GM23338 (cell line): Measurements from ENCODE around the gene BLOC1S3. TPM values are rescaled to one million over a fixed set of nuclear protein-coding genes. Genes with fewer than 3 reads are reported as not detected.

ENCODE experiments used
- ATAC-seq: fragments of 200-7000 bp; cut with Tn5 transposase; 3 replicates; pipeline ENCODE4 v1.9.1; 2020
- DNase-seq: peaks from one replicate; pipeline ENCODE4 v3.0.0-alpha.2; 2015; ENCODE audit warnings: low spot score
- H2AFZ ChIP-seq: fragments of 200-600 bp; sonication (generic); 2 replicates; pipeline ENCODE4 v1.8.0; 2016; ENCODE audit warnings: antibody characterized with exemption, mild to moderate bottlenecking, moderate library complexity
- H3F3A ChIP-seq: fragments of 200-600 bp; sonication (generic); replicated peaks from 2 replicates; pipeline ENCODE4 v1.8.0; 2017; ENCODE audit warnings: antibody characterized with exemption, mixed run types, low read depth
- H3K27ac ChIP-seq: fragments of 200-600 bp; sonication (generic); 2 replicates; pipeline ENCODE4 v1.6.1; 2016; ENCODE audit warnings: low read depth
- H3K27me3 ChIP-seq: fragments of 200-600 bp; sonication (generic); 2 replicates; pipeline ENCODE4 v1.8.0; 2016; ENCODE audit warnings: mild to moderate bottlenecking, mixed run types, moderate library complexity; ENCODE audit not compliant: insufficient read depth
- H3K36me3 ChIP-seq: fragments of 200-600 bp; sonication (generic); 2 replicates; pipeline ENCODE4 v1.8.0; 2016; ENCODE audit warnings: mild to moderate bottlenecking; ENCODE audit not compliant: insufficient read depth
- H3K4me1 ChIP-seq: fragments of 200-600 bp; sonication (generic); 2 replicates; pipeline ENCODE4 v1.8.0; 2016; ENCODE audit warnings: mild to moderate bottlenecking, moderate library complexity; ENCODE audit not compliant: insufficient read depth
- H3K4me2 ChIP-seq: fragments of 200-600 bp; sonication (generic); 2 replicates; pipeline ENCODE4 v1.7.1; 2017; ENCODE audit warnings: mixed run types
- H3K4me3 ChIP-seq: fragments of 200-600 bp; sonication (generic); 2 replicates; pipeline ENCODE4 v1.6.1; 2016; ENCODE audit warnings: mixed run types
- H3K79me2 ChIP-seq: fragments of 200-600 bp; sonication (generic); replicated peaks from 2 replicates; pipeline ENCODE4 v1.8.0; 2017; ENCODE audit warnings: mild to moderate bottlenecking; ENCODE audit not compliant: insufficient read depth
- H3K9me2 ChIP-seq: fragments of 200-600 bp; sonication (generic); 2 replicates; pipeline ENCODE4 v1.8.0; 2017; ENCODE audit not compliant: insufficient read depth
- H4K20me1 ChIP-seq: fragments of 200-600 bp; sonication (generic); replicated peaks from 2 replicates; pipeline ENCODE4 v1.8.0; 2017; ENCODE audit warnings: mild to moderate bottlenecking; ENCODE audit not compliant: insufficient read depth
- H3K27ac Mint-ChIP-seq: 2 replicates; pipeline ENCODE4 v1.8.0; 2020; ENCODE audit warnings: inconsistent platforms, mild to moderate bottlenecking, moderate library complexity, mixed read lengths
- H3K27me3 Mint-ChIP-seq: 3 replicates; pipeline ENCODE4 v1.8.0; 2022; ENCODE audit warnings: low read depth, mild to moderate bottlenecking, moderate library complexity, mixed read lengths, inconsistent platforms; ENCODE audit not compliant: insufficient read depth, poor library complexity
- H3K36me3 Mint-ChIP-seq: 3 replicates; pipeline ENCODE4 v1.8.0; 2021; ENCODE audit warnings: low read depth, mild to moderate bottlenecking, inconsistent platforms, moderate library complexity, mixed read lengths
- H3K4me1 Mint-ChIP-seq: 3 replicates; pipeline ENCODE4 v1.8.0; 2020; ENCODE audit warnings: mild to moderate bottlenecking, inconsistent platforms, mixed read lengths
- H3K4me3 Mint-ChIP-seq: 3 replicates; pipeline ENCODE4 v1.8.0; 2021; ENCODE audit warnings: moderate library complexity, mild to moderate bottlenecking, inconsistent platforms, mixed read lengths
- H3K9me3 Mint-ChIP-seq: 3 replicates; pipeline ENCODE4 v1.8.0; 2020; ENCODE audit warnings: moderate library complexity, mild to moderate bottlenecking, inconsistent platforms, mixed read lengths
- EZH2 ChIP-seq: fragments of 200-600 bp; sonication (generic); IDR thresholded peaks from one replicate; pipeline ENCODE4 v1.8.0; 2017; ENCODE audit warnings: antibody characterized with exemption, mild to moderate bottlenecking, low read depth; ENCODE audit not compliant: unreplicated experiment
- JUNB ChIP-seq: IDR thresholded peaks from one replicate; pipeline ENCODE4 v1.6.1; 2016; ENCODE audit warnings: antibody characterized with exemption; ENCODE audit not compliant: unreplicated experiment
- NANOG ChIP-seq: IDR thresholded peaks from 2 replicates; pipeline ENCODE4 v1.6.1; 2016; ENCODE audit warnings: antibody characterized with exemption, borderline replicate concordance
- POLR2AphosphoS5 ChIP-seq: IDR thresholded peaks from 2 replicates; pipeline ENCODE4 v1.6.1; 2016; ENCODE audit warnings: antibody characterized with exemption, low read depth
- STAT1 ChIP-seq: IDR thresholded peaks from one replicate; pipeline ENCODE4 v1.6.1; 2016; ENCODE audit warnings: antibody characterized with exemption; ENCODE audit not compliant: unreplicated experiment
- ZNF114 ChIP-seq: fragments of 250-450 bp; sonication (Bioruptor Pico); IDR thresholded peaks from 2 replicates; pipeline ENCODE4 v1.5.0; 2020; ENCODE audit warnings: mild to moderate bottlenecking, moderate library complexity
- polyA plus RNA-seq: library from polyadenylated mRNA; unstranded; fragments of >200 nt; fragmentation: Nextera tagmentation; extraction: Ambion mirVana; gene quantifications from 2 replicates; pipeline ENCODE4 v1.2.1, GENCODE V29; 2016
- total RNA-seq: library from RNA; depleted of rRNA; stranded (reverse); fragments of >200 nt; shearing (Covaris generic); gene quantifications from 2 replicates; pipeline ENCODE4 v1.2.3, GENCODE V29; 2014
- TF ChIP-seq, protein P1 (sequence below): IDR thresholded peaks from 2 replicates; pipeline ENCODE4 v1.6.1; 2016; ENCODE audit warnings: antibody characterized with exemption
- TF ChIP-seq, protein P2 (sequence below): fragments of 250-450 bp; sonication (Bioruptor Pico); IDR thresholded peaks from 2 replicates; pipeline ENCODE4 v1.5.0; 2020; ENCODE audit warnings: mild to moderate bottlenecking, moderate library complexity
- TF ChIP-seq, protein P3 (sequence below), 2 experiments: fragments of 200-600 bp in 1 of 2; sonication (generic) in 1 of 2; conservative IDR thresholded peaks; 2 replicates each; pipeline versions ENCODE4 v1.5.1 to v1.6.1; 2016 to 2017; ENCODE audit warnings: antibody characterized with exemption in 2 of 2, low read depth in 2 of 2, mild to moderate bottlenecking in 2 of 2, moderate library complexity in 1 of 2

The BLOC1S3 gene
- total and polyA plus RNA-seq, 2 experiments from 2014 or later, result 2.5 to 15.9 TPM

GRCh38 chr19:45180936-45181335 lies 2.4 kb downstream of the BLOC1S3 start:
- H3K4me1 Mint-ChIP-seq, result peaks cover 2% of the 10 kb centered on the region; the same call in 1 of the 3 replicates
- H3K4me1 ChIP-seq, result peaks cover 3% of the 10 kb centered on the region; the same call in 1 of the 2 replicates
- peaks cover 24% of the 10 kb centered on the region for H3K27me3 Mint-ChIP-seq
- peak overlapping the region; percentile 73; the same call in 2 of the 3 replicates for H3K4me3 Mint-ChIP-seq
- TF ChIP-seq EZH2 (no peak), POLR2AphosphoS5 (no peak), NANOG (no peak), STAT1 (no peak)
- TF ChIP-seq, protein P1, sequence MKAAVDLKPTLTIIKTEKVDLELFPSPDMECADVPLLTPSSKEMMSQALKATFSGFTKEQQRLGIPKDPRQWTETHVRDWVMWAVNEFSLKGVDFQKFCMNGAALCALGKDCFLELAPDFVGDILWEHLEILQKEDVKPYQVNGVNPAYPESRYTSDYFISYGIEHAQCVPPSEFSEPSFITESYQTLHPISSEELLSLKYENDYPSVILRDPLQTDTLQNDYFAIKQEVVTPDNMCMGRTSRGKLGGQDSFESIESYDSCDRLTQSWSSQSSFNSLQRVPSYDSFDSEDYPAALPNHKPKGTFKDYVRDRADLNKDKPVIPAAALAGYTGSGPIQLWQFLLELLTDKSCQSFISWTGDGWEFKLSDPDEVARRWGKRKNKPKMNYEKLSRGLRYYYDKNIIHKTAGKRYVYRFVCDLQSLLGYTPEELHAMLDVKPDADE, result no peak
- no peaks in the 10 kb centered on the region for H3K9me3 Mint-ChIP-seq
- H3K4me3 ChIP-seq, result no peak overlapping the region
- H3K27ac Mint-ChIP-seq, result no peak overlapping the region
- 0 out of 2 replicates have a peak, but pooled peaks cover 4% of the 10 kb centered on the region for H3F3A ChIP-seq
- peaks cover 6% of the 10 kb centered on the region; the same call in 1 of the 2 replicates for H3K27me3 ChIP-seq
- DNase-seq (peak; percentile 33), ATAC-seq (no peak)
- H3K79me2 ChIP-seq, result peaks cover 15% of the 10 kb centered on the region
- no peak overlapping the region for H3K27ac ChIP-seq
- no peaks in the 10 kb centered on the region for H3K36me3 ChIP-seq
- H2AFZ ChIP-seq, result no peak overlapping the region
- no peak overlapping the region for H3K4me2 ChIP-seq
- H3K9me2 ChIP-seq, result no peaks in the 10 kb centered on the region
- H3K36me3 Mint-ChIP-seq, result peaks cover 3% of the 10 kb centered on the region; the same call in 1 of the 3 replicates
- H4K20me1 ChIP-seq, result no peaks in the 10 kb centered on the region

- no peak overlapping the region for H2AFZ ChIP-seq
- peaks cover 3% of the 10 kb centered on the region; the same call in 1 of the 3 replicates for H3K36me3 Mint-ChIP-seq
- H3K9me2 ChIP-seq, result no peaks in the 10 kb centered on the region
- H3K9me3 Mint-ChIP-seq, result no peaks in the 10 kb centered on the region
- H3K4me1 ChIP-seq, result peaks cover 3% of the 10 kb centered on the region; the same call in 1 of the 2 replicates
- ATAC-seq (no peak), DNase-seq (no peak)
- no peak overlapping the region for H3K4me3 ChIP-seq
- peaks cover 6% of the 10 kb centered on the region; the same call in 1 of the 2 replicates for H3K27me3 ChIP-seq
- H3F3A ChIP-seq, result no peaks in the 10 kb centered on the region
- peaks cover 2% of the 10 kb centered on the region; the same call in 2 of the 3 replicates for H3K4me1 Mint-ChIP-seq
- no peak overlapping the region for H3K4me3 Mint-ChIP-seq
- H4K20me1 ChIP-seq, result no peaks in the 10 kb centered on the region
- no peak overlapping the region; the same call in 1 of the 2 replicates for H3K27ac Mint-ChIP-seq
- no peak overlapping the region for H3K4me2 ChIP-seq
- H3K27me3 Mint-ChIP-seq, result peaks cover 24% of the 10 kb centered on the region
- no peak overlapping the region for H3K27ac ChIP-seq
- peaks cover 9% of the 10 kb centered on the region for H3K79me2 ChIP-seq
- TF ChIP-seq NANOG, result no peak
- TF ChIP-seq, protein P2, sequence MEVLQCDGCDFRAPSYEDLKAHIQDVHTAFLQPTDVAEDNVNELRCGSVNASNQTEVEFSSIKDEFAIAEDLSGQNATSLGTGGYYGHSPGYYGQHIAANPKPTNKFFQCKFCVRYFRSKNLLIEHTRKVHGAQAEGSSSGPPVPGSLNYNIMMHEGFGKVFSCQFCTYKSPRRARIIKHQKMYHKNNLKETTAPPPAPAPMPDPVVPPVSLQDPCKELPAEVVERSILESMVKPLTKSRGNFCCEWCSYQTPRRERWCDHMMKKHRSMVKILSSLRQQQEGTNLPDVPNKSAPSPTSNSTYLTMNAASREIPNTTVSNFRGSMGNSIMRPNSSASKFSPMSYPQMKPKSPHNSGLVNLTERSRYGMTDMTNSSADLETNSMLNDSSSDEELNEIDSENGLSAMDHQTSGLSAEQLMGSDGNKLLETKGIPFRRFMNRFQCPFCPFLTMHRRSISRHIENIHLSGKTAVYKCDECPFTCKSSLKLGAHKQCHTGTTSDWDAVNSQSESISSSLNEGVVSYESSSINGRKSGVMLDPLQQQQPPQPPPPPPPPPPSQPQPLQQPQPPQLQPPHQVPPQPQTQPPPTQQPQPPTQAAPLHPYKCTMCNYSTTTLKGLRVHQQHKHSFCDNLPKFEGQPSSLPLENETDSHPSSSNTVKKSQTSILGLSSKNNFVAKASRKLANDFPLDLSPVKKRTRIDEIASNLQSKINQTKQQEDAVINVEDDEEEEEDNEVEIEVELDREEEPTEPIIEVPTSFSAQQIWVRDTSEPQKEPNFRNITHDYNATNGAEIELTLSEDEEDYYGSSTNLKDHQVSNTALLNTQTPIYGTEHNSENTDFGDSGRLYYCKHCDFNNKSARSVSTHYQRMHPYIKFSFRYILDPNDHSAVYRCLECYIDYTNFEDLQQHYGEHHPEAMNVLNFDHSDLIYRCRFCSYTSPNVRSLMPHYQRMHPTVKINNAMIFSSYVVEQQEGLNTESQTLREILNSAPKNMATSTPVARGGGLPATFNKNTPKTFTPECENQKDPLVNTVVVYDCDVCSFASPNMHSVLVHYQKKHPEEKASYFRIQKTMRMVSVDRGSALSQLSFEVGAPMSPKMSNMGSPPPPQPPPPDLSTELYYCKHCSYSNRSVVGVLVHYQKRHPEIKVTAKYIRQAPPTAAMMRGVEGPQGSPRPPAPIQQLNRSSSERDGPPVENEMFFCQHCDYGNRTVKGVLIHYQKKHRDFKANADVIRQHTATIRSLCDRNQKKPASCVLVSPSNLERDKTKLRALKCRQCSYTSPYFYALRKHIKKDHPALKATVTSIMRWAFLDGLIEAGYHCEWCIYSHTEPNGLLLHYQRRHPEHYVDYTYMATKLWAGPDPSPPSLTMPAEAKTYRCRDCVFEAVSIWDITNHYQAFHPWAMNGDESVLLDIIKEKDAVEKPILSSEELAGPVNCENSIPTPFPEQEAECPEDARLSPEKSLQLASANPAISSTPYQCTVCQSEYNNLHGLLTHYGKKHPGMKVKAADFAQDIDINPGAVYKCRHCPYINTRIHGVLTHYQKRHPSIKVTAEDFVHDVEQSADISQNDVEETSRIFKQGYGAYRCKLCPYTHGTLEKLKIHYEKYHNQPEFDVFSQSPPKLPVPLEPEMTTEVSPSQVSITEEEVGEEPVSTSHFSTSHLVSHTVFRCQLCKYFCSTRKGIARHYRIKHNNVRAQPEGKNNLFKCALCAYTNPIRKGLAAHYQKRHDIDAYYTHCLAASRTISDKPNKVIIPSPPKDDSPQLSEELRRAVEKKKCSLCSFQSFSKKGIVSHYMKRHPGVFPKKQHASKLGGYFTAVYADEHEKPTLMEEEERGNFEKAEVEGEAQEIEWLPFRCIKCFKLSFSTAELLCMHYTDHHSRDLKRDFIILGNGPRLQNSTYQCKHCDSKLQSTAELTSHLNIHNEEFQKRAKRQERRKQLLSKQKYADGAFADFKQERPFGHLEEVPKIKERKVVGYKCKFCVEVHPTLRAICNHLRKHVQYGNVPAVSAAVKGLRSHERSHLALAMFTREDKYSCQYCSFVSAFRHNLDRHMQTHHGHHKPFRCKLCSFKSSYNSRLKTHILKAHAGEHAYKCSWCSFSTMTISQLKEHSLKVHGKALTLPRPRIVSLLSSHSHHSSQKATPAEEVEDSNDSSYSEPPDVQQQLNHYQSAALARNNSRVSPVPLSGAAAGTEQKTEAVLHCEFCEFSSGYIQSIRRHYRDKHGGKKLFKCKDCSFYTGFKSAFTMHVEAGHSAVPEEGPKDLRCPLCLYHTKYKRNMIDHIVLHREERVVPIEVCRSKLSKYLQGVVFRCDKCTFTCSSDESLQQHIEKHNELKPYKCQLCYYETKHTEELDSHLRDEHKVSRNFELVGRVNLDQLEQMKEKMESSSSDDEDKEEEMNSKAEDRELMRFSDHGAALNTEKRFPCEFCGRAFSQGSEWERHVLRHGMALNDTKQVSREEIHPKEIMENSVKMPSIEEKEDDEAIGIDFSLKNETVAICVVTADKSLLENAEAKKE (CRISPR knock-in tag), result no peak
- TF ChIP-seq ZNF114, result no peak
- no peak for TF ChIP-seq JUNB
- TF ChIP-seq, protein P1, result no peak
- TF ChIP-seq, protein P3, sequence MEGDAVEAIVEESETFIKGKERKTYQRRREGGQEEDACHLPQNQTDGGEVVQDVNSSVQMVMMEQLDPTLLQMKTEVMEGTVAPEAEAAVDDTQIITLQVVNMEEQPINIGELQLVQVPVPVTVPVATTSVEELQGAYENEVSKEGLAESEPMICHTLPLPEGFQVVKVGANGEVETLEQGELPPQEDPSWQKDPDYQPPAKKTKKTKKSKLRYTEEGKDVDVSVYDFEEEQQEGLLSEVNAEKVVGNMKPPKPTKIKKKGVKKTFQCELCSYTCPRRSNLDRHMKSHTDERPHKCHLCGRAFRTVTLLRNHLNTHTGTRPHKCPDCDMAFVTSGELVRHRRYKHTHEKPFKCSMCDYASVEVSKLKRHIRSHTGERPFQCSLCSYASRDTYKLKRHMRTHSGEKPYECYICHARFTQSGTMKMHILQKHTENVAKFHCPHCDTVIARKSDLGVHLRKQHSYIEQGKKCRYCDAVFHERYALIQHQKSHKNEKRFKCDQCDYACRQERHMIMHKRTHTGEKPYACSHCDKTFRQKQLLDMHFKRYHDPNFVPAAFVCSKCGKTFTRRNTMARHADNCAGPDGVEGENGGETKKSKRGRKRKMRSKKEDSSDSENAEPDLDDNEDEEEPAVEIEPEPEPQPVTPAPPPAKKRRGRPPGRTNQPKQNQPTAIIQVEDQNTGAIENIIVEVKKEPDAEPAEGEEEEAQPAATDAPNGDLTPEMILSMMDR (conservative IDR thresholded peaks at IDR 0.05; ENCODE audit: low read depth in 2 of 2), result no peak
- TF ChIP-seq STAT1, result no peak
- no peak for TF ChIP-seq POLR2AphosphoS5
- no peaks in the 10 kb centered on the region for H3K36me3 ChIP-seq
Observed at GRCh38 chr19:45182758-45183157, 4.2 kb downstream of the BLOC1S3 start.
